Measurements from ENCODE around the gene IL6ST.

Gene IL6ST

GRCh38 chr5:56012281-56012963, 17.7 kb upstream of the IL6ST start:
- Histone ChIP-seq H3K4me2 (ENCODE audit: insufficient read depth, low read length) (no peak overlapping the region), H3K79me2 (ENCODE audit: insufficient read depth, low read length) (no peaks in the 10 kb centered on the region), H3K4me3 (ENCODE audit: low read depth in 1 of 2, low read length in 2 of 2) (no peak overlapping the region), H3K36me3 (ENCODE audit: insufficient read depth, low read length) (no peaks in the 10 kb centered on the region), H4K20me1 (ENCODE audit: insufficient read depth, low read length) (no peaks in the 10 kb centered on the region), H3K4me1 (ENCODE audit: insufficient read depth, low read length) (peaks cover 8% of the 10 kb centered on the region), H3K27me3 (ENCODE audit: insufficient read depth, low read length, poor library complexity) (no peaks in the 10 kb centered on the region), H3K9me3 (ENCODE audit: insufficient read depth, low read length, severe bottlenecking) (no peaks in the 10 kb centered on the region), H3K27ac (ENCODE audit: low read length) (no peak overlapping the region; the same call in 1 of the 2 replicates), H3K9ac (ENCODE audit: low read depth, low read length) (no peak overlapping the region), H2AFZ (ENCODE audit: low read depth, low read length) (no peak overlapping the region)
- ATAC-seq (ENCODE audit: insufficient read depth, low read depth), result peak; percentile 86
- DNase-seq, result peak; percentile 25
- TF ChIP-seq, protein P1, sequence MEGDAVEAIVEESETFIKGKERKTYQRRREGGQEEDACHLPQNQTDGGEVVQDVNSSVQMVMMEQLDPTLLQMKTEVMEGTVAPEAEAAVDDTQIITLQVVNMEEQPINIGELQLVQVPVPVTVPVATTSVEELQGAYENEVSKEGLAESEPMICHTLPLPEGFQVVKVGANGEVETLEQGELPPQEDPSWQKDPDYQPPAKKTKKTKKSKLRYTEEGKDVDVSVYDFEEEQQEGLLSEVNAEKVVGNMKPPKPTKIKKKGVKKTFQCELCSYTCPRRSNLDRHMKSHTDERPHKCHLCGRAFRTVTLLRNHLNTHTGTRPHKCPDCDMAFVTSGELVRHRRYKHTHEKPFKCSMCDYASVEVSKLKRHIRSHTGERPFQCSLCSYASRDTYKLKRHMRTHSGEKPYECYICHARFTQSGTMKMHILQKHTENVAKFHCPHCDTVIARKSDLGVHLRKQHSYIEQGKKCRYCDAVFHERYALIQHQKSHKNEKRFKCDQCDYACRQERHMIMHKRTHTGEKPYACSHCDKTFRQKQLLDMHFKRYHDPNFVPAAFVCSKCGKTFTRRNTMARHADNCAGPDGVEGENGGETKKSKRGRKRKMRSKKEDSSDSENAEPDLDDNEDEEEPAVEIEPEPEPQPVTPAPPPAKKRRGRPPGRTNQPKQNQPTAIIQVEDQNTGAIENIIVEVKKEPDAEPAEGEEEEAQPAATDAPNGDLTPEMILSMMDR (IDR thresholded peaks at IDR 0.05; ENCODE audit: borderline replicate concordance, extremely low read depth, low read length, poor library complexity, severe bottlenecking), result no peak
- no peak for TF ChIP-seq EZH2 (IDR thresholded peaks at IDR 0.05; ENCODE audit: borderline replicate concordance, low read depth, low read length, severe bottlenecking)

DNA sequence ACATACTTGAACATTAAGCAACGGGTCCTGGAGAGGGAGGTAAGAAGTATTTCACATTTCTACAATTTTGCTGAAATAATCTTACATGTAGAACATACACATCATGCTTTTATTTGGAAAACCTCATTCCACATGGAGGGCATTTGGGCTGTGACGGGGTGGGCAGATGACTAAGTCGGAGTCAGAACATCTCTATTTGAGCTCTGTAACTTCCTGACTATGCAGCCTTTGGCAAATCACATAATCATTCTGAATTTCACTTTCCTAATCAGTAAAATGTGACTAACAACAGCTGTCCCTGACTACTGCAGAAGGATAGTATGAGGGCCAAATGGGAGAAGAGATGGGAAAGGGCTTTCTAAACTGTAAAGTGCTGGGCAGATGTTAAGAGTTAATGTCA, 17.1 kb upstream of the IL6ST start:
- no peaks in the 10 kb centered on the region for H3K79me2 ChIP-seq (ENCODE audit: insufficient read depth, low read length)
- H4K20me1 ChIP-seq (ENCODE audit: insufficient read depth, low read length), result no peaks in the 10 kb centered on the region
- DNase-seq, result no peak
- H3K9me3 ChIP-seq (ENCODE audit: insufficient read depth, low read length, severe bottlenecking), result no peaks in the 10 kb centered on the region
- no peaks in the 10 kb centered on the region for H3K27me3 ChIP-seq (ENCODE audit: insufficient read depth, low read length, poor library complexity)
- no peaks in the 10 kb centered on the region for H3K36me3 ChIP-seq (ENCODE audit: insufficient read depth, low read length)
- peaks cover 8% of the 10 kb centered on the region for H3K4me1 ChIP-seq (ENCODE audit: insufficient read depth, low read length)
- no peak for ATAC-seq (ENCODE audit: insufficient read depth, low read depth)
- H3K9ac ChIP-seq (ENCODE audit: low read depth, low read length), result no peak overlapping the region
- TF ChIP-seq, protein P1 (IDR thresholded peaks at IDR 0.05; ENCODE audit: borderline replicate concordance, extremely low read depth, low read length, poor library complexity, severe bottlenecking), result no peak
- TF ChIP-seq EZH2 (IDR thresholded peaks at IDR 0.05; ENCODE audit: borderline replicate concordance, low read depth, low read length, severe bottlenecking), result no peak
- no peak overlapping the region for H3K4me3 ChIP-seq (ENCODE audit: low read depth in 1 of 2, low read length in 2 of 2)
- no peak overlapping the region for H2AFZ ChIP-seq (ENCODE audit: low read depth, low read length)
- no peak overlapping the region for H3K27ac ChIP-seq (ENCODE audit: low read length)
- no peak overlapping the region for H3K4me2 ChIP-seq (ENCODE audit: insufficient read depth, low read length)

GRCh38 chr5:56010431-56010830, 15.7 kb upstream of the IL6ST start:
- Histone ChIP-seq H2AFZ (ENCODE audit: low read depth, low read length) (no peak overlapping the region), H3K4me2 (ENCODE audit: insufficient read depth, low read length) (no peak overlapping the region), H3K27me3 (ENCODE audit: insufficient read depth, low read length, poor library complexity) (no peaks in the 10 kb centered on the region), H3K36me3 (ENCODE audit: insufficient read depth, low read length) (no peaks in the 10 kb centered on the region), H3K4me1 (ENCODE audit: insufficient read depth, low read length) (peaks cover 8% of the 10 kb centered on the region), H4K20me1 (ENCODE audit: insufficient read depth, low read length) (no peaks in the 10 kb centered on the region), H3K27ac (ENCODE audit: low read length) (no peak overlapping the region), H3K4me3 (ENCODE audit: low read depth in 1 of 2, low read length in 2 of 2) (no peak overlapping the region), H3K79me2 (ENCODE audit: insufficient read depth, low read length) (no peaks in the 10 kb centered on the region), H3K9me3 (ENCODE audit: insufficient read depth, low read length, severe bottlenecking) (no peaks in the 10 kb centered on the region), H3K9ac (ENCODE audit: low read depth, low read length) (no peak overlapping the region)
- no peak for TF ChIP-seq EZH2 (IDR thresholded peaks at IDR 0.05; ENCODE audit: borderline replicate concordance, low read depth, low read length, severe bottlenecking)
- TF ChIP-seq, protein P1 (IDR thresholded peaks at IDR 0.05; ENCODE audit: borderline replicate concordance, extremely low read depth, low read length, poor library complexity, severe bottlenecking), result no peak
- ATAC-seq (ENCODE audit: insufficient read depth, low read depth) (no peak), DNase-seq (no peak)
